ENCODE measurements around the gene OR6N2. TPM values are rescaled to one million over a fixed set of nuclear protein-coding genes. Genes with fewer than 3 reads are reported as not detected.

The OR6N2 gene
- polyA plus RNA-seq (2013, experiment 1 of 2; ENCODE audit: insufficient read length): not detected
- polyA plus RNA-seq (2013, experiment 2 of 2; ENCODE audit: insufficient read length): not detected

- no peak for DNase-seq
Measured at GRCh38 chr1:158781104-158781503, at the start of gene OR6N2. Gene OR6N2, minus strand, starts transcription at chr1:158781204. Its CDS starts 3,569 bp downstream, at chr1:158777635.

GRCh38 chr1:158830074-158830677 is 49.2 kb upstream of the OR6N2 start:
- no peak for DNase-seq

GRCh38 chr1:158821723-158822122 is 40.7 kb upstream of the OR6N2 start:
- DNase-seq: no peak

GRCh38 chr1:158819461-158820443 is 38.7 kb upstream of the OR6N2 start:
- DNase-seq: no peak

GRCh38 chr1:158818975-158819431 is 38.0 kb upstream of the OR6N2 start:
- no peak for DNase-seq

- no peak for DNase-seq
Measured at GRCh38 chr1:158818560-158818959, 37.6 kb upstream of the OR6N2 start.

- no peak for DNase-seq
Measured at GRCh38 chr1:158814970-158815369, 34.0 kb upstream of the OR6N2 start.

- DNase-seq: no peak
Measured at GRCh38 chr1:158813164-158813563, 32.2 kb upstream of the OR6N2 start.

GRCh38 chr1:158812336-158812735 is 31.3 kb upstream of the OR6N2 start:
- DNase-seq: no peak

- no peak for DNase-seq
Measured at GRCh38 chr1:158810311-158810710, 29.3 kb upstream of the OR6N2 start.

- no peak for DNase-seq
Measured at GRCh38 chr1:158809862-158810261, 28.9 kb upstream of the OR6N2 start.

GRCh38 chr1:158809256-158809655 is 28.3 kb upstream of the OR6N2 start:
- no peak for DNase-seq

- DNase-seq: no peak
Measured at GRCh38 chr1:158806916-158807536, 26.0 kb upstream of the OR6N2 start.

GRCh38 chr1:158803678-158804077 is 22.7 kb upstream of the OR6N2 start:
- no peak for DNase-seq

GRCh38 chr1:158801396-158801795 is 20.4 kb upstream of the OR6N2 start:
- DNase-seq: no peak

- no peak for DNase-seq
Measured at GRCh38 chr1:158800526-158800925, 19.5 kb upstream of the OR6N2 start.

- no peak for DNase-seq
Measured at GRCh38 chr1:158799689-158800088, 18.7 kb upstream of the OR6N2 start.

GRCh38 chr1:158798531-158798930 is 17.5 kb upstream of the OR6N2 start:
- DNase-seq: no peak

GRCh38 chr1:158794247-158794646 is 13.2 kb upstream of the OR6N2 start:
- DNase-seq: no peak

- no peak for DNase-seq
Measured at GRCh38 chr1:158793604-158794003, 12.6 kb upstream of the OR6N2 start.

GRCh38 chr1:158771950-158772866 is 8.8 kb downstream of the OR6N2 start, which contains the start of gene OR6N1:
Gene OR6N1, minus strand, starts transcription at chr1:158772195. Its CDS starts 5,513 bp downstream, at chr1:158766682.
- DNase-seq: no peak

GRCh38 chr1:158754420-158754819 is 26.6 kb downstream of the OR6N2 start, which contains the start of gene OR6K6:
Gene OR6K6, plus strand, starts transcription at chr1:158754720. Its CDS starts 168 bp downstream, at chr1:158754888.
- DNase-seq: no peak

Data from fibroblast of skin of back (primary cell).